Nephron progenitor cell (in vitro differentiated cells): Measurements from ENCODE around the gene ZNF396.
A peak's percentile ranks its signal among the peaks of the same experiment; 100 is the strongest.

Experiments used
- DNase-seq: peaks from one replicate; pipeline ENCODE4 v3.0.0; 2021
- H3K27ac Mint-ChIP-seq: 2 replicates; pipeline ENCODE4 v1.8.0; 2021; ENCODE audit warnings: mild to moderate bottlenecking, moderate library complexity, mixed read lengths
- H3K27me3 Mint-ChIP-seq: 2 replicates; pipeline ENCODE4 v1.8.0; 2021; ENCODE audit warnings: mild to moderate bottlenecking, low read depth, mixed read lengths; ENCODE audit not compliant: poor library complexity
- H3K36me3 Mint-ChIP-seq: 2 replicates; pipeline ENCODE4 v1.8.0; 2021; ENCODE audit warnings: low read depth, mixed read lengths
- H3K4me1 Mint-ChIP-seq: 2 replicates; pipeline ENCODE4 v1.8.0; 2021; ENCODE audit warnings: mixed read lengths
- H3K4me3 Mint-ChIP-seq: 2 replicates; pipeline ENCODE4 v1.8.0; 2021; ENCODE audit warnings: mild to moderate bottlenecking, moderate library complexity, mixed read lengths
- H3K9me3 Mint-ChIP-seq: 2 replicates; pipeline ENCODE4 v1.8.0; 2021; ENCODE audit warnings: mild to moderate bottlenecking, moderate library complexity, mixed read lengths
- CTCF ChIP-seq: fragments of 200-600 bp; sonication (generic); IDR thresholded peaks from 2 replicates; pipeline ENCODE4 v1.5.0; 2021; ENCODE audit warnings: antibody characterized with exemption

Gene ZNF396

GRCh38 chr18:35331367-35332087 is 45.6 kb downstream of the ZNF396 start:
- peaks cover 10% of the 10 kb centered on the region for H3K36me3 Mint-ChIP-seq
- no peak for DNase-seq
- no peaks in the 10 kb centered on the region for H3K9me3 Mint-ChIP-seq
- no peaks in the 10 kb centered on the region for H3K4me1 Mint-ChIP-seq
- no peak overlapping the region for H3K4me3 Mint-ChIP-seq
- no peaks in the 10 kb centered on the region for H3K27me3 Mint-ChIP-seq
- H3K27ac Mint-ChIP-seq = no peak overlapping the region
- no peak for TF ChIP-seq CTCF

GRCh38 chr18:35328868-35329267 is 48.3 kb downstream of the ZNF396 start:
- TF ChIP-seq CTCF = no peak
- no peak for DNase-seq
- H3K27ac Mint-ChIP-seq = no peak overlapping the region

GRCh38 chr18:35326695-35327387 is 50.3 kb downstream of the ZNF396 start:
- H3K27ac Mint-ChIP-seq = no peak overlapping the region

More at GRCh38 chr18:35328868-35329267, 48.3 kb downstream of the ZNF396 start:
- H3K36me3 Mint-ChIP-seq = peaks cover 10% of the 10 kb centered on the region
- H3K27me3 Mint-ChIP-seq = no peaks in the 10 kb centered on the region
- H3K4me1 Mint-ChIP-seq = no peaks in the 10 kb centered on the region
- no peaks in the 10 kb centered on the region for H3K9me3 Mint-ChIP-seq
- no peak overlapping the region for H3K4me3 Mint-ChIP-seq

GRCh38 chr18:35324926-35325655 is 52.0 kb downstream of the ZNF396 start:
- Mint-ChIP-seq H3K27ac (peak overlapping the region; percentile 73), H3K4me1 (no peaks in the 10 kb centered on the region), H3K36me3 (peaks cover 10% of the 10 kb centered on the region), H3K27me3 (no peaks in the 10 kb centered on the region), H3K9me3 (no peaks in the 10 kb centered on the region), H3K4me3 (no peak overlapping the region)
- no peak for TF ChIP-seq CTCF
- no peak for DNase-seq

More at GRCh38 chr18:35326695-35327387, 50.3 kb downstream of the ZNF396 start:
- peaks cover 10% of the 10 kb centered on the region for H3K36me3 Mint-ChIP-seq
- no peak for TF ChIP-seq CTCF
- no peak for DNase-seq
- no peaks in the 10 kb centered on the region for H3K27me3 Mint-ChIP-seq
- H3K4me3 Mint-ChIP-seq = no peak overlapping the region
- no peaks in the 10 kb centered on the region for H3K9me3 Mint-ChIP-seq
- H3K4me1 Mint-ChIP-seq = no peaks in the 10 kb centered on the region

- peaks cover 4% of the 10 kb centered on the region for H3K36me3 Mint-ChIP-seq
- H3K4me1 Mint-ChIP-seq = no peaks in the 10 kb centered on the region
- no peaks in the 10 kb centered on the region for H3K27me3 Mint-ChIP-seq
- H3K9me3 Mint-ChIP-seq = no peaks in the 10 kb centered on the region
- no peak for DNase-seq
- H3K4me3 Mint-ChIP-seq = no peak overlapping the region
- no peak overlapping the region for H3K27ac Mint-ChIP-seq
- no peak for TF ChIP-seq CTCF
Measured at GRCh38 chr18:35322486-35323458, 54.4 kb downstream of the ZNF396 start.
